Loucy (cell line): ENCODE measurements around the gene C14orf180.

Experiments
- EZH2phosphoT487 ChIP-seq: fragments of 200-600 bp; IDR thresholded peaks from 2 replicates; pipeline ENCODE4 v1.6.1; 2018; ENCODE audit warnings: antibody characterized with exemption, mild to moderate bottlenecking, moderate library complexity, borderline replicate concordance
- TF ChIP-seq, protein P1 (sequence below): fragments of 200-600 bp; sonication (generic); conservative IDR thresholded peaks from 2 replicates; pipeline ENCODE4 v1.5.1; 2014; ENCODE audit warnings: mild to moderate bottlenecking, antibody characterized with exemption, low read length

DNA sequence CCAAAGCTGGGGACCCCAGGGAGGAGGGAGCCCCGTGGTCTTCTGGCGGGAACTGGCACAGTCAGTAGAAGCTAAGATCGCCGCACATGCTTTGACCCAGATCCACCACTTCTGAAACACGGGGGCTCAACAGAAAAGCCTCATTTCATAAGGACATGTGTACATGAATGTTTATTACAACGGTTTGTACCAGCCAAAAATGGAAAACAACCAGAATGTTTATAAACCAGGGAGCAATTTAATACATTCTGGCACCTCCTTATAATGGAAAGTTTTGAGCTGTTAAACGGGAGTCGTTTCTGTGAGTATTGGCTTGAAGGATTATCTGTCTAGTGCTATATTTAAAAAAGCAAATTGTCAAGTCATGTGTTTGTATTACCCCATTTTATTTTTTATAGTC, 32.3 kb downstream of the C14orf180 start:
- no peak for TF ChIP-seq EZH2phosphoT487
- TF ChIP-seq, protein P1, sequence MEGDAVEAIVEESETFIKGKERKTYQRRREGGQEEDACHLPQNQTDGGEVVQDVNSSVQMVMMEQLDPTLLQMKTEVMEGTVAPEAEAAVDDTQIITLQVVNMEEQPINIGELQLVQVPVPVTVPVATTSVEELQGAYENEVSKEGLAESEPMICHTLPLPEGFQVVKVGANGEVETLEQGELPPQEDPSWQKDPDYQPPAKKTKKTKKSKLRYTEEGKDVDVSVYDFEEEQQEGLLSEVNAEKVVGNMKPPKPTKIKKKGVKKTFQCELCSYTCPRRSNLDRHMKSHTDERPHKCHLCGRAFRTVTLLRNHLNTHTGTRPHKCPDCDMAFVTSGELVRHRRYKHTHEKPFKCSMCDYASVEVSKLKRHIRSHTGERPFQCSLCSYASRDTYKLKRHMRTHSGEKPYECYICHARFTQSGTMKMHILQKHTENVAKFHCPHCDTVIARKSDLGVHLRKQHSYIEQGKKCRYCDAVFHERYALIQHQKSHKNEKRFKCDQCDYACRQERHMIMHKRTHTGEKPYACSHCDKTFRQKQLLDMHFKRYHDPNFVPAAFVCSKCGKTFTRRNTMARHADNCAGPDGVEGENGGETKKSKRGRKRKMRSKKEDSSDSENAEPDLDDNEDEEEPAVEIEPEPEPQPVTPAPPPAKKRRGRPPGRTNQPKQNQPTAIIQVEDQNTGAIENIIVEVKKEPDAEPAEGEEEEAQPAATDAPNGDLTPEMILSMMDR, result no peak
